NOMO-1 treated with DMSO at 0.1 percent for 48 hours (cell line): ENCODE measurements around the gene ZNF423.
"Not testable (repeated sequence)": the region's sequence is repeated elsewhere in the genome, so short reads cannot be mapped to it uniquely, and the experiment has no call there.

ENCODE experiments used
- DNase-seq: peaks from one replicate; lab custom pipeline; 2025; ENCODE audit not compliant: unreplicated experiment; lab: John Stamatoyannopoulos, UW

The ZNF423 gene

GRCh38 chr16:49564496-49565229, 291.2 kb downstream of the ZNF423 start:
- DNase-seq: no peak

- no peak for DNase-seq
Measured at GRCh38 chr16:49563666-49564065, 292.2 kb downstream of the ZNF423 start.

GRCh38 chr16:49562894-49563293, 293.0 kb downstream of the ZNF423 start:
- DNase-seq: not testable (repeated sequence)

- DNase-seq: no peak
Measured at GRCh38 chr16:49562228-49562627, 293.7 kb downstream of the ZNF423 start.

GRCh38 chr16:49560004-49560830, 295.7 kb downstream of the ZNF423 start:
- no peak for DNase-seq

GRCh38 chr16:49559242-49559641, 296.7 kb downstream of the ZNF423 start:
- no peak for DNase-seq

GRCh38 chr16:49558451-49558850, 297.5 kb downstream of the ZNF423 start:
- no peak for DNase-seq

- peak; percentile 32 for DNase-seq
Measured at GRCh38 chr16:49556606-49557446, 299.1 kb downstream of the ZNF423 start.

GRCh38 chr16:49556249-49556605, 299.7 kb downstream of the ZNF423 start:
- DNase-seq: no peak

- DNase-seq: no peak
Measured at GRCh38 chr16:49554681-49555080, 301.2 kb downstream of the ZNF423 start.

- DNase-seq: no peak
Measured at GRCh38 chr16:49552313-49552928, 303.5 kb downstream of the ZNF423 start.

GRCh38 chr16:49550666-49551065, 305.2 kb downstream of the ZNF423 start:
- DNase-seq: no peak

GRCh38 chr16:49550140-49550539, 305.8 kb downstream of the ZNF423 start:
- no peak for DNase-seq

GRCh38 chr16:49548325-49548970, 307.5 kb downstream of the ZNF423 start:
- DNase-seq: no peak

GRCh38 chr16:49547448-49547847, 308.5 kb downstream of the ZNF423 start:
- no peak for DNase-seq

- no peak for DNase-seq
Measured at GRCh38 chr16:49546735-49547134, 309.2 kb downstream of the ZNF423 start.

- DNase-seq: no peak
Measured at GRCh38 chr16:49545741-49546448, 310.0 kb downstream of the ZNF423 start.

- no peak for DNase-seq
Measured at GRCh38 chr16:49545243-49545642, 310.7 kb downstream of the ZNF423 start.

GRCh38 chr16:49544828-49545227, 311.1 kb downstream of the ZNF423 start:
- no peak for DNase-seq

GRCh38 chr16:49543631-49543946, 312.3 kb downstream of the ZNF423 start:
- no peak for DNase-seq
